ENCODE measurements around the gene MADD. TPM values are rescaled to one million over a fixed set of nuclear protein-coding genes. Genes with fewer than 3 reads are reported as not detected.

The MADD gene
- polyA plus RNA-seq, 12 donors = 22.9 to 45.0 (median 28.7) TPM; not detected in 1

DNA sequence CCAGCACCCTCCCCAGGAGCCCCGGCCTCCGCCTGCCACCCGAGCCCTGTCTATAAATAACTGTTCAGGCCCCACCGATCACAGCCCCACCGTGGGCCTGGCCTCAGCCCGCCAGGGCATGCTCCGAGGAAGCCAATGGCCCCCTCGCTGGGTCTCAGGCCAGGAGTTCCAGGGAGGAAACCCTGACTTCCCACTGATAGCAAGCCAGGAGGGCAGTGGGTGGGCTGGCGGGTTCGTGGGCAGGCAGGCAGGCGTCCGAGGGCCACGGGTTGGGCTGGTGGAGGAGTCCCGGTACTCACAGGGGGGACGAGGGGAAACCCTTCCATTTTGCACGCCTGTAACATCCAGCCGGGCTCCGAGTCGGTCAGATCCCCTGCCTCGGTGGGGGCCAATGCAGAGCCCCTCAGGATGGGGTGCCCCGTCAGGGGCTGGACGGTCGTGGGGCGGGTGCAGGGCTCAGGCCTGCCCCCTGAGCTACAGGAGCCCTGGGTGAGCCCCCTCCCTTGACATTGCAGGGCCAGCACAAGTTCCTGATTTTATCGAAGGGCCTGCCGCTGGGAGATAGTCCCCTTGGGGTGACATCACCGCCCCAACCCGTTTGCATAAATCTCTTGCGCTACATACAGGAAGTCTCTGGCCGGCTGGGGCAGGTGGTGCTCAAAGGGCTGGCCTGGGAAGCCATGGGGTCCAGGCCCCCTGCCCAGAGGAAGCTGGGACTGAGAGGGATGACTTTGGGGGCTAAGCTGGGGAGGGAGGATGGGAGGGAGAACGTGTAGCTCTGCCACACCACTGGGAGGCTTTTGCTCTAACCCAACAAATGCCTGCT is 108.3 kb downstream of the MADD start, which contains the start of gene SPI1:
SPI1 (minus strand) TSS at position 538 of the 826 bp plus-strand sequence; CDS start at position 344, 194 bp downstream.
- no peak for DNase-seq

DNA sequence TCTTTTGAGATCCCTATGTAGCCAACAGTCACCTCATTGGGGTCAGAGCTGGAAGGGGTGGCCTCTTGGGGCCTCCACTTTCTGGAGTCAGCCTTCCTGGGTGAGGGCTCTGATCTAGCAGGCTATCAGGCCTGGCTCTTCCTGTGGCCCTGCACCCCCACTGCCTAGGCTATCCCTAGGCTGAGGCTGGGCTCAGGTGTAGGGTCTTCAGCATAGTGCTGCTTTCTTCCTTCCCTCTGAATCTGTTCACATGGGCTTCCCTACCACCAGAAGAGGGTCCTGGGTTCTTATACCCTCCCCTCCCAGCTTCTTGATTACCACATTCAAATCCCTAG is 108.9 kb downstream of the MADD start:
- DNase-seq = no peak

DNA sequence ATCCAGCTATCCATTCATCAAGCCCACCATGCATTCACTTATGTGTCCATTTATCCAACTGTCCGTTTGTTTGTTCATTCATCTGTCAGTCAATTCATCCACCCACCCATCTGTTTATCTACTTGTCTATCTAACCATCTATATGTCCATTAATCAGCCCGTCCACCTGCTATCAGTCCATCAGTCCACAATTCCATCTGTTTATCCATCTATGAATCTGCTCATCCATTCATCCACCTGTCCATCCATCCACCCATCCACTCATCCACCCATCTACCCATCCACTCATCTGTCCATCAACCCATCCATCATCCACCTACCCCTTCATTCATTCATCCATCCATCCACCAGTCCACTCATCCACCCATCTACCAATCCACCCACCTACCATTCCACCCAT is 109.4 kb downstream of the MADD start:
- DNase-seq = no peak

Other genes with a start within 250 kb of the MADD start
- gene ARFGAP2, start 93.3 kb upstream of the MADD start, polyA plus RNA-seq (ENCODE audit: insufficient read length in 12 of 12) = 10 to 100 TPM in 11 of 12 donors, not detected in 1; 52.3 to 97.8 (median 72.5) TPM
- gene PACSIN3, start 83.7 kb upstream of the MADD start, polyA plus RNA-seq (ENCODE audit: insufficient read length in 12 of 12) = 100 to 1,000 TPM in 10 of 12 donors, 10 to 100 TPM in 1, not detected in 1; 82.5 to 284 (median 153) TPM
- gene DDB2, start 55.2 kb upstream of the MADD start, polyA plus RNA-seq (ENCODE audit: insufficient read length in 12 of 12) = 10 to 100 TPM in 10 of 12 donors, 1 to 10 TPM in 1, not detected in 1; 9.6 to 21.4 (median 13.7) TPM
- 10 to 100 TPM in 11 of 12 donors, not detected in 1; 15.6 to 35.4 (median 23.4) TPM for gene ACP2, start 21.3 kb upstream of the MADD start, polyA plus RNA-seq (ENCODE audit: insufficient read length in 12 of 12)
- 10 to 100 TPM in 11 of 12 donors, not detected in 1; 10.3 to 42.1 (median 16.1) TPM for gene NR1H3, start 12.1 kb upstream of the MADD start, polyA plus RNA-seq (ENCODE audit: insufficient read length in 12 of 12)
- gene MYBPC3, start 82.6 kb downstream of the MADD start, polyA plus RNA-seq (ENCODE audit: insufficient read length in 12 of 12) = 1 to 10 TPM in 2 of 12 donors, under 1 TPM in 8, not detected in 2; 0.13 to 1.1 (median 0.60) TPM
- gene SPI1, start 108.4 kb downstream of the MADD start, polyA plus RNA-seq (ENCODE audit: insufficient read length in 12 of 12) = 10 to 100 TPM in 2 of 12 donors, 1 to 10 TPM in 9, not detected in 1; 3.7 to 17.6 (median 4.6) TPM
- gene SLC39A13, start 138.5 kb downstream of the MADD start, polyA plus RNA-seq (ENCODE audit: insufficient read length in 12 of 12) = 10 to 100 TPM in 11 of 12 donors, not detected in 1; 28.2 to 65.2 (median 31.6) TPM
- 100 to 1,000 TPM in 11 of 12 donors, not detected in 1; 114 to 200 (median 127) TPM for gene PSMC3, start 156.3 kb downstream of the MADD start, polyA plus RNA-seq (ENCODE audit: insufficient read length in 12 of 12)
- 100 to 1,000 TPM in 2 of 12 donors, 10 to 100 TPM in 9, not detected in 1; 33.9 to 108 (median 76.9) TPM for gene RAPSN, start 179.0 kb downstream of the MADD start, polyA plus RNA-seq (ENCODE audit: insufficient read length in 12 of 12)

All from muscle of arm (tissue), 12 donors.